Endothelial cell of umbilical vein (primary cell): ENCODE data around the gene COPE. TPM values are rescaled to one million over a fixed set of nuclear protein-coding genes. Genes with fewer than 3 reads are reported as not detected.

Experiments
- BruUV-seq: library from RNA; stranded (reverse); fragments of 400-500 nt; replicated peaks from 2 replicates; lab custom pipeline; 2021; lab: Mats Ljungman, UMichigan
- CTCF ChIA-PET: fragments of 300-600, 350-600 bp; sonication (Branson Sonifier 250); formaldehyde crosslinking; loops from one replicate; lab custom pipeline; 2021; ENCODE audit warnings: antibody characterized with exemption, inconsistent platforms; lab: Charles Lee
- POLR2A ChIA-PET: fragments of 300-600, 350-600 bp; sonication (Branson Sonifier 250); formaldehyde crosslinking; loops from one replicate; lab custom pipeline; 2021; ENCODE audit warnings: antibody characterized with exemption, inconsistent platforms; lab: Charles Lee
- DNase-seq: peaks from one replicate; pipeline ENCODE4 v3.0.0-alpha.2; 2011; ENCODE audit warnings: low read depth, low spot score
- FAIRE-seq: peaks from 2 replicates; lab custom pipeline; 2011; peaks lifted over from hg19 to GRCh38; lab: Jason Lieb, UNC
- H2AFZ ChIP-seq: 2 replicates; pipeline ENCODE4 v1.6.0; 2012; ENCODE audit warnings: low read depth, low read length, control low read depth, inconsistent platforms
- H3K27ac ChIP-seq: 2 replicates; pipeline ENCODE4 v1.5.1; 2011; ENCODE audit warnings: low read depth, mild to moderate bottlenecking, control low read depth, low read length, moderate library complexity; ENCODE audit not compliant: insufficient read depth
- H3K27me3 ChIP-seq, 2 experiments: 2 replicates each; pipeline versions ENCODE4 v1.6.0 to v1.6.1; 2011; ENCODE audit warnings: low read length in 2 of 2, mixed read lengths in 1 of 2; ENCODE audit not compliant: control insufficient read depth in 2 of 2, insufficient read depth in 2 of 2
- H3K36me3 ChIP-seq, 2 experiments: 2 replicates in 1 of 2; 3 replicates in 1 of 2; pipeline ENCODE4 v1.5.1; 2011; ENCODE audit warnings: low read length in 2 of 2, mild to moderate bottlenecking in 1 of 2, moderate library complexity in 1 of 2; ENCODE audit not compliant: control insufficient read depth in 2 of 2, insufficient read depth in 2 of 2; ENCODE audit errors: extremely low read depth in 1 of 2
- H3K4me1 ChIP-seq: 3 replicates; pipeline ENCODE4 v1.5.1; 2011; ENCODE audit warnings: mild to moderate bottlenecking, low read length; ENCODE audit not compliant: control insufficient read depth, insufficient read depth; ENCODE audit errors: extremely low read depth
- H3K4me2 ChIP-seq: 2 replicates; pipeline ENCODE4 v1.6.1; 2011; ENCODE audit warnings: low read length, control low read depth, mixed read lengths; ENCODE audit not compliant: insufficient read depth
- H3K4me3 ChIP-seq, 3 experiments: fragments of 200-600 bp in 1 of 3; sonication (generic), shearing (Covaris generic) in 1 of 3; replicated peaks in 1 of 3; 2 replicates each; pipeline ENCODE4 v1.5.1; 2011 to 2016; ENCODE audit warnings: control low read depth in 3 of 3, low read length in 3 of 3, mild to moderate bottlenecking in 2 of 3, inconsistent platforms in 1 of 3, low read depth in 1 of 3, moderate library complexity in 1 of 3; ENCODE audit not compliant: insufficient read depth in 1 of 3
- H3K79me2 ChIP-seq: 2 replicates; pipeline ENCODE4 v1.6.0; 2012; ENCODE audit warnings: low read length, inconsistent platforms; ENCODE audit not compliant: control insufficient read depth, insufficient read depth
- H3K9ac ChIP-seq: replicated peaks from 2 replicates; pipeline ENCODE3; 2011; ENCODE audit warnings: low read length, control low read depth; ENCODE audit not compliant: insufficient read depth; ENCODE audit errors: extremely low read depth
- H3K9me1 ChIP-seq: replicated peaks from 3 replicates; pipeline ENCODE4 v1.6.0; 2011; ENCODE audit warnings: mild to moderate bottlenecking, low read length; ENCODE audit not compliant: control insufficient read depth, insufficient read depth; ENCODE audit errors: extremely low read depth
- H3K9me3 ChIP-seq: replicated peaks from 2 replicates; pipeline ENCODE4 v1.5.1; 2012; ENCODE audit warnings: low read length, inconsistent platforms; ENCODE audit not compliant: control insufficient read depth, insufficient read depth
- H4K20me1 ChIP-seq: replicated peaks from 2 replicates; pipeline ENCODE3; 2011; ENCODE audit warnings: mild to moderate bottlenecking, low read length; ENCODE audit not compliant: control insufficient read depth, insufficient read depth; ENCODE audit errors: extremely low read depth
- EZH2 ChIP-seq: IDR thresholded peaks from 2 replicates; pipeline ENCODE4 v1.6.1; 2012; ENCODE audit warnings: borderline replicate concordance, low read depth, mild to moderate bottlenecking, moderate library complexity, low read length, inconsistent platforms; ENCODE audit not compliant: severe bottlenecking
- FOS ChIP-seq: IDR thresholded peaks from 2 replicates; pipeline ENCODE4 v1.6.1; 2011; ENCODE audit warnings: mild to moderate bottlenecking, low read length, moderate library complexity, borderline replicate concordance; ENCODE audit not compliant: insufficient read depth
- GATA2 ChIP-seq: IDR thresholded peaks from 2 replicates; pipeline ENCODE4 v1.7.0; 2011; ENCODE audit warnings: low read depth, mild to moderate bottlenecking, moderate library complexity, mixed read lengths, low read length; ENCODE audit not compliant: insufficient read length, insufficient read depth
- JUN ChIP-seq: IDR thresholded peaks from 2 replicates; pipeline ENCODE4 v1.6.1; 2011; ENCODE audit warnings: borderline replicate concordance, low read depth; ENCODE audit not compliant: insufficient read length, insufficient read depth
- MYC ChIP-seq: IDR thresholded peaks from one replicate; pipeline ENCODE4 v1.6.1; 2011; ENCODE audit warnings: mild to moderate bottlenecking, low read depth, low read length
- POLR2A ChIP-seq: IDR thresholded peaks from 2 replicates; pipeline ENCODE4 v1.6.1; 2012; ENCODE audit warnings: low read depth, mild to moderate bottlenecking, control low read depth, low read length
- POLR2AphosphoS5 ChIP-seq: IDR thresholded peaks from 2 replicates; pipeline ENCODE4 v1.6.1; 2012; ENCODE audit warnings: low read depth, mild to moderate bottlenecking, control low read depth, low read length, moderate library complexity; ENCODE audit not compliant: insufficient read depth
- dilution Hi-C: fragments of 300-500 bp; cut with MboI; formaldehyde crosslinking; loops from one replicate; pipeline ENCODE4 v1.15.0; 2019; ENCODE audit warnings: low sequenced_read_pairs; ENCODE audit not compliant: extremely low pct_ligation_motif_present
- intact Hi-C: fragments of 100-400 bp; cut with micrococcal nuclease; formaldehyde crosslinking; loops from one replicate; pipeline ENCODE4 v1.10.0; 2022
- polyA plus RNA-seq, 4 experiments: library from polyadenylated mRNA; depleted of rRNA in 3 of 4; stranded (reverse) in 3 of 4; unstranded in 1 of 4; fragments of >200 nt; gene quantifications; 2 replicates each; pipeline versions ENCODE4 v1.2.1 to v1.2.3, GENCODE V29; 2011 to 2012; ENCODE audit warnings: missing spikeins in 1 of 4
- total RNA-seq: library from RNA; stranded (reverse); gene quantifications from 2 replicates; pipeline ENCODE4 v1.2.3, GENCODE V29; 2021
- TF ChIP-seq, protein P1 (sequence below), 2 donors: IDR thresholded peaks; 1 replicate in 1 of 2; 2 replicates in 1 of 2; pipeline ENCODE4 v1.5.1; 2011; ENCODE audit warnings: low read length in 2 of 2, mild to moderate bottlenecking in 2 of 2, moderate library complexity in 2 of 2, control low read depth in 1 of 2, inconsistent platforms in 1 of 2, low read depth in 1 of 2; ENCODE audit not compliant: insufficient read depth in 1 of 2; ENCODE audit errors: extremely low read depth in 1 of 2
- TF ChIP-seq, protein P2 (sequence below): IDR thresholded peaks from 2 replicates; pipeline ENCODE4 v1.6.1; 2011; ENCODE audit not compliant: insufficient read depth, insufficient read length

Gene COPE
- total and polyA plus RNA-seq, 2 donors (not counting 3 experiments of a cell fraction or from before 2014, with no cell fraction given) = 252 to 407 TPM

DNA sequence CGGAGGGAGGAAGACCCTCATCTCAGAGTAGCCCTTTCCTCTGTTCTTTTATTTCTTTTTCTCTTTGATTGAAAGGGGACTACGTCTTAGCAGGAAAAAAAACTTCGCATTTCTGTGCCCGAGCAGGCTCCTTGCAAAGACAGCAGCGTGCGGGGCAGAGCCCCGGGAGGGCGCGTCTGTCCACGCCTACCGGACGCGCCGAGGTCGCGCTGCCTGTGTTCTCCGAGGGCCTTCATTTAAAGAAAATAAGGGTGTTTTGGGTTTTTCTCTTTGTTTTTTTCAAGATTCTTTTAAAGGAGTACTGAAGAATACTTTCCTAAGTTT lies 52.4 kb downstream of the COPE start:
- dilution Hi-C loops (no loop called here), intact Hi-C loops (loop anchor here (2.0 to 10.0 kb wide), 3 partner anchors 16 to 121 kb away; partner anchors contain the start of genes COPE and DDX49)
- no peaks in the 10 kb centered on the region for H4K20me1 ChIP-seq
- no peak for DNase-seq
- no peak overlapping the region for H3K9ac ChIP-seq
- H3K4me3 ChIP-seq = no peak overlapping the region
- TF ChIP-seq FOS = no peak
- TF ChIP-seq MYC = no peak
- no peak for TF ChIP-seq POLR2AphosphoS5
- TF ChIP-seq POLR2A = no peak
- TF ChIP-seq GATA2 = no peak
- TF ChIP-seq JUN = no peak
- no peak for TF ChIP-seq EZH2
- TF ChIP-seq, protein P1, sequence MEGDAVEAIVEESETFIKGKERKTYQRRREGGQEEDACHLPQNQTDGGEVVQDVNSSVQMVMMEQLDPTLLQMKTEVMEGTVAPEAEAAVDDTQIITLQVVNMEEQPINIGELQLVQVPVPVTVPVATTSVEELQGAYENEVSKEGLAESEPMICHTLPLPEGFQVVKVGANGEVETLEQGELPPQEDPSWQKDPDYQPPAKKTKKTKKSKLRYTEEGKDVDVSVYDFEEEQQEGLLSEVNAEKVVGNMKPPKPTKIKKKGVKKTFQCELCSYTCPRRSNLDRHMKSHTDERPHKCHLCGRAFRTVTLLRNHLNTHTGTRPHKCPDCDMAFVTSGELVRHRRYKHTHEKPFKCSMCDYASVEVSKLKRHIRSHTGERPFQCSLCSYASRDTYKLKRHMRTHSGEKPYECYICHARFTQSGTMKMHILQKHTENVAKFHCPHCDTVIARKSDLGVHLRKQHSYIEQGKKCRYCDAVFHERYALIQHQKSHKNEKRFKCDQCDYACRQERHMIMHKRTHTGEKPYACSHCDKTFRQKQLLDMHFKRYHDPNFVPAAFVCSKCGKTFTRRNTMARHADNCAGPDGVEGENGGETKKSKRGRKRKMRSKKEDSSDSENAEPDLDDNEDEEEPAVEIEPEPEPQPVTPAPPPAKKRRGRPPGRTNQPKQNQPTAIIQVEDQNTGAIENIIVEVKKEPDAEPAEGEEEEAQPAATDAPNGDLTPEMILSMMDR (IDR thresholded peaks at IDR 0.05; ENCODE audit: extremely low read depth in 1 of 2, insufficient read depth in 1 of 2, low read depth in 1 of 2, low read length in 2 of 2) = no peak
- TF ChIP-seq, protein P2, sequence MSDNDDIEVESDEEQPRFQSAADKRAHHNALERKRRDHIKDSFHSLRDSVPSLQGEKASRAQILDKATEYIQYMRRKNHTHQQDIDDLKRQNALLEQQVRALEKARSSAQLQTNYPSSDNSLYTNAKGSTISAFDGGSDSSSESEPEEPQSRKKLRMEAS = no peak
- no peaks in the 10 kb centered on the region for H3K9me1 ChIP-seq
- no peak for FAIRE-seq
- H2AFZ ChIP-seq = no peak overlapping the region
- peaks cover 5 to 10% of the 10 kb centered on the region in 2 experiments for H3K27me3 ChIP-seq
- no TSS peak for BruUV-seq
- ChIA-PET POLR2A (no interaction called here), CTCF (interaction anchor here (1.3 to 4.9 kb wide), 7 partner anchors 10 to 416 kb away, joined by 3 to 32 read pairs (median 4); no protein-coding TSS in a partner anchor)
- peaks cover 20 to 38% of the 10 kb centered on the region in 2 experiments for H3K36me3 ChIP-seq
- H3K4me2 ChIP-seq = no peak overlapping the region
- no peaks in the 10 kb centered on the region for H3K4me1 ChIP-seq
- no peaks in the 10 kb centered on the region for H3K9me3 ChIP-seq
- H3K27ac ChIP-seq = no peak overlapping the region
- no peaks in the 10 kb centered on the region for H3K79me2 ChIP-seq
